Ovary (tissue), 9 donors: ENCODE measurements around the gene H6PD. TPM values are rescaled to one million over a fixed set of nuclear protein-coding genes. Genes with fewer than 3 reads are reported as not detected.

Experiments
- DNase-seq, 5 donors: peaks; one replicate each; pipeline ENCODE4 v3.0.0-alpha.2; 2019 to 2020
- H3K27ac ChIP-seq, 2 donors: fragments of 200-600 bp; one replicate each; pipeline versions ENCODE4 v1.5.1 to v1.8.0; 2019 to 2022
- H3K27me3 ChIP-seq: fragments of 200-600 bp; one replicate; pipeline ENCODE4 v1.8.0; 2022
- H3K36me3 ChIP-seq: fragments of 200-600 bp; sonication (generic); one replicate; pipeline ENCODE4 v1.5.1; 2019
- H3K4me1 ChIP-seq: one replicate; pipeline ENCODE4 v1.8.1; 2013; ENCODE audit warnings: mild to moderate bottlenecking, moderate library complexity; ENCODE audit not compliant: insufficient read depth
- H3K4me3 ChIP-seq: fragments of 200-600 bp; sonication (generic); one replicate; pipeline ENCODE4 v1.5.1; 2017
- H3K9me3 ChIP-seq, 2 donors: fragments of 200-600 bp in 1 of 2; sonication (generic) in 1 of 2; one replicate each; pipeline versions ENCODE4 v1.5.1 to v1.8.1; 2013 to 2019; ENCODE audit warnings: mild to moderate bottlenecking in 1 of 2, moderate library complexity in 1 of 2
- CTCF ChIP-seq, 3 donors: fragments of 450-650 bp in 2 of 3; fragments of 200-600 bp in 1 of 3; IDR thresholded peaks; one replicate each; pipeline versions ENCODE4 v1.5.1 to v1.8.0; 2016 to 2022; ENCODE audit warnings: antibody characterized with exemption in 3 of 3, mild to moderate bottlenecking in 1 of 3
- EP300 ChIP-seq: sonication (generic); formaldehyde crosslinking; IDR thresholded peaks from one replicate; pipeline ENCODE4 v1.6.1; 2017; ENCODE audit warnings: antibody characterized with exemption
- POLR2A ChIP-seq: fragments of 450-650 bp; IDR thresholded peaks from one replicate; pipeline ENCODE4 v1.6.1; 2017; ENCODE audit warnings: antibody characterized with exemption, mild to moderate bottlenecking, moderate library complexity
- WGBS, 3 donors: extraction: QIAGEN DNeasy Blood & Tissue Kit in 1 of 3; methylation state at CpG; one replicate each; pipeline versions ENCODE4 v1.1.5 to v1.1.7; 2013 to 2017; 5-methylcytosine and 5-hydroxymethylcytosine counted together
- intact Hi-C, 4 donors: fragments of 100-400 bp; cut with DNase I; formaldehyde crosslinking; loops; one replicate each; pipeline versions ENCODE4 v1.11.0 to v1.15.1; 2022 to 2023
- polyA plus RNA-seq, 2 donors: library from polyadenylated mRNA; stranded (reverse); fragments of 200-250 nt in 1 of 2; fragments of 350-450 nt in 1 of 2; fragmentation: Illumina TruSeq in 1 of 2; extraction: RNeasy Lipid Tissue Mini Kit (QIAGEN cat#74804) in 1 of 2; gene quantifications; one replicate each; pipeline ENCODE4 v1.2.3, GENCODE V29; 2013 to 2014
- total RNA-seq, 7 donors: library from RNA; depleted of rRNA in 2 of 7; stranded (reverse); fragments of >200 nt in 2 of 7; fragmentation: NEBNext Ultra II Directional in 3 of 7; extraction: Animal tissue kit (Norgen Biotek cat#: 25700) in 3 of 7; gene quantifications; one replicate each; pipeline versions ENCODE4 v1.1.0 to v1.2.4, GENCODE V29; 2016 to 2023
- donor health status: DM: no; HTN: no; CAD: no; lungs with moderate emphysema.
- donor health status: DM: no; HTN: no; CAD: no.
- donor health status: Bipolar disorder and iron deficiency.
- donor health status: DM: yes; HTN: yes; CAD: no.
- donor health status: DM: no; HTN: no; CAD: no.
- donor health status: DM: yes; HTN: yes; CAD: no.

The H6PD gene
- total and polyA plus RNA-seq, 9 donors, result 47.0 to 148 (median 89.7) TPM

GRCh38 chr1:9203511-9203982, 31.0 kb upstream of the H6PD start:
- WGBS, 3 donors, result 61 to 72% (median 62%) methylated on average over 11 of the region's 11 CpGs
- Histone ChIP-seq H3K36me3 (no peaks in the 10 kb centered on the region), H3K4me3 (no peak overlapping the region), H3K4me1 (peaks cover 3% of the 10 kb centered on the region), H3K27me3 (no peaks in the 10 kb centered on the region), H3K27ac (no peak overlapping the region), H3K9me3 (no peaks in the 10 kb centered on the region)
- TF ChIP-seq EP300, result no peak
- TF ChIP-seq POLR2A, result no peak
- TF ChIP-seq CTCF (IDR thresholded peaks at IDR 0.05), result no peak
- no peak for DNase-seq
- intact Hi-C loops, result loop anchor here in 1 of 4 donors (5.0 kb wide), 1 partner anchor 549 kb away; no protein-coding TSS in a partner anchor

- 83 to 92% (median 88%) methylated on average over 7 of the region's 7 CpGs for WGBS, 3 donors
- no peaks in the 10 kb centered on the region for H3K36me3 ChIP-seq
- no peaks in the 10 kb centered on the region for H3K9me3 ChIP-seq
- no peak for DNase-seq
- no peak overlapping the region for H3K27ac ChIP-seq
- peaks cover 3% of the 10 kb centered on the region for H3K4me1 ChIP-seq
- no peaks in the 10 kb centered on the region for H3K27me3 ChIP-seq
- no peak overlapping the region for H3K4me3 ChIP-seq
- intact Hi-C loops, result loop anchor here in 1 of 4 donors (5.0 kb wide), 1 partner anchor 548 kb away; no protein-coding TSS in a partner anchor
- TF ChIP-seq CTCF (IDR thresholded peaks at IDR 0.05) (no peak), EP300 (no peak), POLR2A (no peak)
Observed at GRCh38 chr1:9204156-9204720, 30.3 kb upstream of the H6PD start.

GRCh38 chr1:9207086-9207485, 27.5 kb upstream of the H6PD start:
- no peaks in the 10 kb centered on the region for H3K36me3 ChIP-seq
- no peaks in the 10 kb centered on the region for H3K27me3 ChIP-seq
- H3K4me1 ChIP-seq, result peaks cover 3% of the 10 kb centered on the region
- no peaks in the 10 kb centered on the region for H3K9me3 ChIP-seq
- no peak overlapping the region for H3K4me3 ChIP-seq
- TF ChIP-seq EP300, result no peak
- no peak for TF ChIP-seq POLR2A
- TF ChIP-seq CTCF (IDR thresholded peaks at IDR 0.05), result no peak
- H3K27ac ChIP-seq, result no peak overlapping the region
- WGBS, 3 donors, result 67 to 77% (median 69%) methylated on average over 5 of the region's 5 CpGs
- intact Hi-C loops, result no loop called here
- no peak for DNase-seq

- TF ChIP-seq CTCF (IDR thresholded peaks at IDR 0.05) (no peak), POLR2A (no peak), EP300 (no peak)
- 86 to 98% (median 90%) methylated on average over 5 of the region's 5 CpGs for WGBS, 3 donors
- Histone ChIP-seq H3K4me3 (no peak overlapping the region), H3K4me1 (no peaks in the 10 kb centered on the region), H3K9me3 (no peaks in the 10 kb centered on the region), H3K27me3 (no peaks in the 10 kb centered on the region), H3K36me3 (no peaks in the 10 kb centered on the region), H3K27ac (no peak overlapping the region)
- intact Hi-C loops, result no loop called here
- DNase-seq, result no peak
Observed at GRCh38 chr1:9207715-9208114, 26.9 kb upstream of the H6PD start.
